Iris pigment epithelial cell (primary cell): ENCODE results near the gene NRF1.
A peak's percentile ranks its signal among the peaks of the same experiment; 100 is the strongest.

Experiments used
- DNase-seq: peaks from one replicate; pipeline ENCODE4 v3.0.0-alpha.2; 2011; ENCODE audit warnings: low read depth

NRF1 gene

DNA sequence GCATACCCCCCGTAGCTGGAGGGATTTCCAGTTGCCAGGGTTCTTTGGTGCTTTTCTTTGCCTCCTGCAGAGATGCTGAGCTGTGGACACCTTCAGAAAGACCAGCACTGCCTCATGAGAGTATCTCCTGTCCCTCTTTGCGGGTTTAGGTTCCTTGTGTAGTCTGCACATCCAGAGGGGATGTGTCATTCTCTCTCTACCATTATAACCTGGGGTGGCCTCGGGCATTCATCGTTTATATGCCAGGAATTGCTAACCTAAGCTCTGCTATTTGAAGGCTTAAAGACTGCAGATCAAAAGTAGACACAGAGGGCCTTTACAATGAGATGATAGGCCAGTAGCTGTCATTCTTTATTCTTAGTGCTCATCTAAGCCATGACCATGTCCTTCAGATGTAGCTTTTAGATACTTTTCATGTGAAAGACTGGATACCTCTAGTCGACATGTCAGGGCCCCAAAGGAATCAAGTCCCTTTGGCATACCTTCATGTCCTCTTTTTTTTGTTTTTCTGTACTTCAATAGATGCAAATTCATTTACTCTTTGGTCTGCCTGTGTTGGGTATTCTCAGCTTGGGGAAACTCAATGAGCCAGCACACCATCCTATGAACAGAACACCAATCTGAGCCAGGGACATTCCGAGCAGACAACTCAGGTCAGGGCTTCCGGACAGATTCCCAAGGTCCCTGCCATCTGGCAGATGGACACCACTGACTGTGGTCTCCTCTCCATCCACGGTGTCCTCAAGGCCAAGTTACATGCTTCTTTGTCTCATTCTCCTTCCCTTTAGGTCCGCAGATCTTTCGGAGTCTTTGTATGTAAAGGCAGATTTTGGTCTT lies 129.3 kb downstream of the NRF1 start:
- no peak for DNase-seq

DNA sequence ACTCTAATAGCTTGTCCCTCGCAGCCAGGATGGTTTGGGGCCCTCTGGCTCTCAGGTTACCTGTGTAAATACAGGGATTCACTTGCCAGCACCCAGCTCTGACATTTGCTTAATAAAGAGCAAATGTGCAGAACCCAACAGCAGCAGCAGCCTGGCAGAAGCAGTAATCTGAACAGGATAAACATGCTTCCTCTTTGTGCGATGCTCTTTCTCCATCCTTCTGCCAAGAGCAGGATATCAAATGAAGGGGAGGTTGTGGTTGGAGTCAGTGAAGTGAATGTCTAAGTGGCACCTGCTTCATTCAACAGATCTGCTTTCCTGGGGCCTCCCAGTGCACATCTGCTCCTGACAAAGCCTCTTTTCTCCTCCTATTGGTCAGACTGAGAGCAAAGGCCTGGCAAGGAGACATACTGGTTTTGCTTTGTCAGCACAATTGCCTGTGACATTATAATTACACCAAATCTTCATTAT lies 130.3 kb downstream of the NRF1 start:
- no peak for DNase-seq

DNA sequence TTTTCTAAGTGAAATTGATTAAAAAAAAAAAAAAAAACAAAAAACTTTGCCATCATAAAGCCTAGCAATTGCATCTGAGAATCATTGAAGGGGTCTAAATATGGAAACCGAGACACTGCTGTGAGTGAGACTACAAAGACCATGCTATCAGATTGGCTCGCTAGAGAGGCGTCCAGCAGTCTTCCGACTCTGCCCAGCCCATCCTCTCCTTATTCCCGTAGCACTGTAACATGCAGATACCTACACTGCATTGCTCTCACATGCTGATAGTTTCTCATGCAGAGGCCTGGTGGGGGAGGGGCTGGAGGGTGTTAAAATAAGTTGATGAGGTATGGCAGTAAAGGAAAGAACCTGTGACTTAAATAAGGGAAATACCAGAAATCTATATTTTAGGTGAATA lies 130.7 kb downstream of the NRF1 start:
- no peak for DNase-seq

DNA sequence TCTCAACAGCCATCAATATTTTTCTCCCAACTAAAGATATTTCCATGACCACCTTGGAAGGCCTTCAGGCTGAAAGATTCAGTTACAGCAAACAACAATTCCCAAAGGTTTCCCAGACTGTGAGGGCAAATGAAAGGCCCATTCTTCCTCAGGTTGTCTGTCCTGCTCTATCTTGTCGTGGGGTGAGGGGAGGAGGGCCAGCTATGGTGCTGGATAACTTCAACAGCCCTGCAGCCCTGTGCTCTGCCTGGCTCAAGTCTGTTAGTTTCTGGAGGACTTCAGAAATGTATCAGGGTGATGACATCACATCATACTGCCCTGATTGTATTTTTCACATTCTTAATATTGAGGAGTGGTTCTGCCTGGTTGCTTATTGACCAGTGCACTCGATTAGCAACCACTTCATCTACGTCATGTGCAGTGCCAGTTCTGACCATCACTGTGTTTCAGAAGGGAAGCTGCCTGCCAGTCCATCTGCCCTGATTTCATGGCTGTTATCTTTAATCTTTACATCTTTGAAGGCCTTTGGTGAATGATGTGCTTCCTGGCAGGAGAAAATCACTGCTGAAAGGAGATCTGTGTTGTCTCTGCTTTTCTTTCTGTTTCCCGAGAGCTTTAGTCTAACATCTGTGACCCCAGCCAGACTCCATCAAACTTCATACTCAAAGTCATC lies 135.5 kb downstream of the NRF1 start:
- no peak for DNase-seq

DNA sequence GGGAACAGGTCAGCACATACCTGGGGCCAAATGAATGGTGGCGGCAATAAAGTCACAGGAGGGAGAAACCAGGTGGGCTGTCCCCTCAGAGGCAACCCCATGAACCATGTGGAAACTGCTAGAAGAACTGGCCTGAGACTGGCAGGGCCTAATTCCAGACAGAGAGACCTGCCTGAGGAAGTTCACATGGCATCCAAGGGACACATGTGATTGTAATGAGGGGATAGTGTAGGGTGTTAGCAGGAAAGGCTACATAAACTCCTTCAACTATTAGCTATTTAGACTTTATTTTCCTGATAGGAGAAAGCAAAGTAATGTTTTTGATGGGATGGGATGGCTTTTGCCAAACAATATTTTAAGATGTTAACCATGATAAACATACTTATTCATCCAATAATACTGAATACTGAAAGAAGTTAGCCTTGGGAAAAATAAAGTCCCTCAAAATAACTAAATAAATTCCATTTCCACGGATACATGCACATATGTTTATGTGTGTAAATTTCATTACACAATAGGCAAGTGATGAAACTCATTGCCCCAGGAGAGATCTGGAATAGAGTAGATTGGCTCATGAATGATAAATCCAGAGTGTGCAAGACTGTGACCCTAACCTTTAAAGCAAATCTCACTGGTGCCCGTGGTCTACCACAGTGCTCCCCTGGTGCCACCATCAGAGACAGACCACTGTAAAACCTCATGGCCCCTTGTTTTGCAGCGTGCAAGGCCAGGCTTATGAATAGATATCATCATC lies 137.0 kb downstream of the NRF1 start:
- peak; percentile 27 for DNase-seq

DNA sequence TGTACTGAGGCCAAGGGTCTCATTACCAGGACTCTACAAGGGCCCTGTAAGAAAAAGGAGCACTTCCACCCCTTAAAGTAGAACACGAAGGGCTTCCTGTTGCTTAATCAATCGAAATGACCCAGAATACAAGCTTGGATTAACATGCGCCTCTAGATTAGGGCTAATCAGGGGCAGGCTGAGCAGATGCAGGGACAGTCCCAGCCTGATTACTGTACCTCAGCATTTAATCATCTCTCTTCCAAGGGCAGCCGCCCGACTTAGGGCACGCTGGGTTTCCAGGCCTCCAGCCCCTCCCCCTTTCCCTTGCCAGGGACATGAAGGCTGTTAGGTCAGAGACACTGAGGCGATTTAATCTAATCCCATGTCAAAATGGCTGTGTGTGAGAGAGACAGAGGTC lies 138.6 kb downstream of the NRF1 start:
- no peak for DNase-seq

DNA sequence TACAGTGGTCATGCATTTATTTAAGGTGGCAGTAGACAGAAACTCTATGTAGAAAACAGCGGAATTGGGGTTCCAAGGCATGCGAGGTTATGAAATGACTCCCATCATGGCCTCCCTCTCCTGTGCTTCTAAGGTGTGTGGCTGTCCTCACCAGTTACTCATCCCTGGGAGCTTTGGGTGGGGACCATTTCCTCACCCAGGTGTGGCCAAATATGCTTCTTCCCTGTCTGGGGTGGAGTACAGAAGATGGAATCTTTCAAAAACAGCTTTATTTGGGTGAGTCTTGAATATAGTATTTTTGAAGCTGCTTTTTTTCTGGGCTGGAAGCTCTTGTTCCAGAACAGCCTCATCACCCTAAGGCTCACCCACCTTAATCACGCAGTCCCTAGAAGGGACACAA lies 139.0 kb downstream of the NRF1 start:
- no peak for DNase-seq

DNA sequence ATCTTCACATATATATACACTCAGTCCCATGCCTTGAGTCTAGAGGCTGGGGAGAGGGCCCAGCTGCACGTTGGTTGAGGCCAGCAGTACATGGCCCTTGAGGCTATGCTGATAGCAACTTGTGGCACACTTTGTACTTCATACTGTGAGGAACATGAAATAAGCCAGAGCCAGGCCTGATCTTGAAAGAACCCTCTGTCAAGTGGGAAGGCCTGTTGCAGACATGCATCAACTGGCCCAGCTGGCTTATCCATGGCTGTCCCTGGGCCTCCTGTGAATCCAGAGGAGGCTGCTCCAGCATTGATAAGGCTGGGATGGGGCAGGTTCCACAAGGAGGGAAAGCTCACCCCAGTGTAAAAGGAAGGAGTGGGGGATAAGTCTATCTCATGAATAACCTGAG lies 140.4 kb downstream of the NRF1 start:
- no peak for DNase-seq

DNA sequence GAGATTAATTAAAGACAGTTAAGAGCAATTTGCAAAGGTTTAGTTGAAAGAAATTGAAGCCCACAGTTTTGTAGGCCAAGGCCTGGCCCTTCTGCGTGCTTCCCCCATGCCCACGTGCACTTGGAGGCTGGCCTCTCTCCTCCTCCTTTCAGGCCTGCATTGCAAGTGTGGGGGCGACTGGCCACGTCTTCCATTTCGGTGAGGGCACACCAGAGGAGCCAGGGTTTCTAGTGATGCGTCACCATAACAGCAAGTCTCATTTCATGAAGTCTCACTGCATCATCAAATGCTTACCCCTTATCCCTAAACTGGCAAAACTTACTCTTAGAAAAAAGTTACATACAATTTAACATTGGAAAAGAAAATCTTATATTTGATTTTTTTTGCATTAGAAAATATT lies 141.2 kb downstream of the NRF1 start:
- no peak for DNase-seq

DNA sequence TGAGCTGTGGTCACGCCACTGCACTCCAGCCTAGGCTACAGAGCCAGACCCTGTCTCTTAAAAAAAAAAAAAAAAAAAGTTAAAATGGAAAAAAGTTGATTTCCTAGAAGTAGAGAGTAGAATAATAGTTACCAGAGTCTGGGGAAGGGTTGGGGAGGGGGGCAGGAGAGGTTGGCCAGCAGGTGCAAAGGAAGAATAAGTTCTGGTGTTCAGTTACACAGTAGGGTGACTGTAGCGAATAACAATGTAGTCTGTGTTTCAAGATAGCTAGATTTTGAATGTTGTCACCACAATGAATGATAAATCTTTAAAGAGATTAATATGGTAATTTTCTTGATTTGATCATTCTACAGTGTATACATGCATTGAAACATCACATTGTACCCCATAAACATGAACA lies 142.9 kb downstream of the NRF1 start:
- no peak for DNase-seq

DNA sequence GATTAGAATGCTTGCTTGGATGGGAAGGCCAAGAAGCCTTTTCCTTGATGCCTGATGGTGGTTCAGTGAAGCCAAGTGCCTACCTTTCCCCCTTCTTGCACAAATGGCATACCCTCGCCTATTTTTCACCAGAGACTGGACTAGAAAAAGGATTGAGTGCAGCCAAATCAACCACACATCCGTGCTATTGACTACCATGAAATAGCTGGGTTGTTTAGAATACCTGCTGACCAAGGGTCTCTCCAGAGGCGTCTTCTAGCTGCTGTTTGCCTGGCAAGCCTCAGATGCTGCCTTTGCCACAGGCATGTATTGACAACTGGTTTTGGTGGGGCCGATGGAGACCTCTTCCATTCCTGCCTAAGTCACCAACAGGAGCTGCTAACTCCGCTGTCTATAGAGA lies 146.5 kb downstream of the NRF1 start:
- no peak for DNase-seq

DNA sequence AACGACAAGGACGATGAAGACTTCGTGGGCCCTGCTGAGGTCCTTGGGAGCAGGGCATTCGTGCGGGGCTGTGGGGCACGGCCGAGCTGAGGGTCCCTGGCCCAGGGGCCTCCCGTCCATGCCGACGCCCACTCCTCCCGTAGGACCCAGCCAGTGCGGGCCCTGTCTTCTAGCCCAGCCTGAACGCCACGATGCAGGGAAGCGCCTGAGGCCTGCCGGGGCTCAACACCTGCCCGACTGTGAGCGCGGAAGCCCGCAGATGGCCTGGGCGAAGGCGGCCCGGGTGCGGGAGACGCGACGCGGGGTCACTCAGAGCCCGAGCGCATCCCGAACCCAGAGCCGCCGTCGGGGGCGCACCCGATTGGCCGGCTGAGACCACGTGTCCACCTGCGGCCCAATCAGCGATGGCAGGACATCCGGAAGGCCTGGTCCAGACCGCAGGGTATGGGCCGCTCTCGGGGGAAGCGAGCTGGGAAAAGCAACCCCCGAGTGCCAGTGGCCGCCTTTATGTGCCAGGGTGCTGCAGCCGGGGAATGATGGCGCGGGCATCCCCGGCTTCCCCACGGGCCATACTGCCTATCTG lies 151.0 kb downstream of the NRF1 start:
- no peak for DNase-seq

DNA sequence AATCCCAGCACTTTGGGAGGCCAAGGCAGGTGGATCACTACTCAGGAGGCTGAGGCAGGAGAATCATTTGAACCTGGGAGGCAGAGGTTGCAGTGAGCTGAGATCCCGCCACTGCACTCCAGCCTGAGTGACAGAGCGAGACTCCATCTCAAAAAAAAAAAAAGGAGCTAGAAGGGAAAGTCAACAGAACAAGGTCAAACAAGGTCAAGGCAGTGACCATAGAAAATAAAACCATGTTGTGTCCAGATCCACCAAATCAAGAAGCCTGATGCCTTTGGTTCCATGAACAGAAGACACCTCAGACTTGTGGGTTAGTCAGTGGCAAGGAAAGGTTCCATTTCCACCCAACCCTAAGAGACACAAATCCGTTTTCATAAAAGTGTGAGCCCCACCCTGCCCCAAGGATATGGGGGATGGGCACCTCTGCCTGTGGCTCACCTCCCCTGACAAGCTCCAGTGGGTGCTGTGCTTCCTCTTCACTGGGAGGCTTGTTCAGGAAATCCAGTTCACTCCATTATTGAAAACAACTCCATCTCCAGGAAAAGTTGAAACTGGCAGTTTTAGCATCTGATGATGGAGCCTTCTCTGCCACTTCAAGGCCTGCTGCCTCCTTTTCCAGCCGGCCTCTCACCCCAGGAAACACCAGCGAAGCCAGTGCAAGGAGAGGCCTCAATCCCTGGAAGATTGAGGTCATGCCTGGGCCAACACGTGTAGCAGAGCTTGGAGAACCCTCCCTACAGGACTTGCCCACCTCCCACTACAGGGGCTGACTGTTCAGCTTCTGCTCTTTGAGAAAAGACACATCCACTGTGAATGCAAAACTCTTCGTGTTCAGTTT lies 152.9 kb downstream of the NRF1 start:
- no peak for DNase-seq

DNA sequence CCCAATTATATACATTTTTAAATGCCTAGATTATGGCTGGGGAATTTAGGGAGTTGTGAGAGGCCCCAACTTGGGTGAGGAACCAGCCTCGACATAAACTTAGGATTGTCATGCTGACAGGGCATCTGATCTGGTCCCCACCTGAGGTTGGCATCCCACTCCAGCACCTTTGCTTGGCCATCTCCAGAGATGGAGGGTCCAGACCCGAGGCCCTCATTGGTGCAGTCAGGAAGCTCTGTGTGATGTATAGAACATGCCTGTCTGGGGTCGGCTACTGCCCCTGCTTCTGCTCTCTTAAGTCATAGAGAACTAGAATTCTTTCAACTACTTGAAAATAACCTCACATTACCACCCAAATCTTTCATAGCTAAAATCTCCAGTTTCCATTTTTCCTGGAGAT lies 153.8 kb downstream of the NRF1 start:
- no peak for DNase-seq

DNA sequence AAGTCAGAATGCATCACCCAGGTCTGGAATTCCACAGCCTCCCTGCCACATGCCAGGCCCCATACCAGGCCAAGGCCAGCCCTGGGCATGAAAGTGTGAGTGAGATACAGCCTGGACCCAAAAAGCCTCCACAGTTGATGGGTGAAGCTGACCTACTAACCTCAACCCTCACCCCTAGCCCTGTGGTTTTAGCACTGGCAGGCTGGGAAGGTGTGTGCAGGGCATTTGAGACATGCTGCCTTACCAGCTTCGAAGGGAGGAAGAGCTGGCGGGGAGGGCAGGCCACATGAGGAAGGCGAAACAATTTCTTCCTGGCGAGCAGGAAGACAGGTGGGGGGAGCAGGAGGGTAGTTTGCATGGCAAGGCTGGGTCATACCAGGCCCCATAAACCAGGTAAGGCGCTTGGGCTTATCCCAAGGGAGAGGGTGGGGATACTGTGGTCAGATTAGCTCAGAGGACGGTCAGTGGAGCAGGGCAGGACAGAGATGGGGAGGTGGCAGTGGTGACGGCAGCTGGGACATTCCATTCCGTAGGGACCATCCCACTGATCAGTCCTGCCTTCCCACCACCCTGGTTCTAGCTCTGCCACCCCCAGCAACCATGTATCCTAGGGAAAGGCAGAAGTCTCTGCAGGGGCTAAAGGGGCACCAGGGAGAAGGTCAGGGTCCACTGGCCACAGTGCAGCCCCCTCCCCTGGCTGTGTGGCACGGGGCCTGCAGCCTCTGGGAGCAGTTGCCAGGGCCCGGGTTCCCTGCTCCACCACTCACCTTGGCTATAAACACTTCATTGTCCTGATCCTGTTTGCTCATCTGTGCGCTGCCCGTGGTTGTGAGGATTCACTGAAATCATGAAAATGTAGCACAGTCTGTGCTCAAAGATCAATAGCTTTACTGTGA lies 155.8 kb downstream of the NRF1 start:
- no peak for DNase-seq

DNA sequence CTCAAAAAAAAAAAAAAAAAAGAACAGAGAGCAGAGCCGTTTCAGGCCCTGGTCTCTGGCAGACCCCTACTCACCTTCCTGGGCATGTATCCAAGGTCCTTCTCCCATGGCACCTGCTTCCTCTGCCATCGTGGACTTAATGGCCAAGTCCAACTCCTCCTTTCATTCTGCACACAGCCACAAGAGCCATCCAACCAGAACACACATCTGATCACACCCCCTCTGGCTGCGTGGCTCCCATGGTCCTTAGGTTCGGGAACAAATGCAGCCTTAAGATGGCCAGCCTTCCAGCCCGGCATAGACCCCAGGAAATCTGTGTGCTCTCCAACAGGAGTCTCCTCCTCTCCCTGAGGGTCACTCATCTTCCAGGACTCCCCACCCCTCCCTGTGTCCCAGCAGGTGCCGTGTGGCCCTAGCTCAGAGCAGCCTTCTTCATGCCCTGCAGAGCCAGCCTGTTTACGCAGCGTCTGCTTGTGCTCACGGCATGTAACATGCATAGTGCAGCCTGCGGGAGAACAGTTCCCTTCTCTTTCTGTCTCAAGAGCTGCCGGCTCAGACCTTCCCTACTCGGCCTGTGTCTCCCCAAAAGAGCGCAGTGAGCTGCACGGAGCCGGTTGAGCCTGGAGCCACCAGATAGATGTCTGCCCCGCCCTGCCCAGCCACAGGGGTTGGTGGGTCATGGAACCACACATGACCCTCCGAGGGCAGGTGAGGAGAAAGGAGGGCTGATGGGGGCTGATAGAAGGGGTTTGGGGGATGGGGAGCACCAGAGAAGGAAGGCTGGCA lies 157.3 kb downstream of the NRF1 start:
- no peak for DNase-seq

DNA sequence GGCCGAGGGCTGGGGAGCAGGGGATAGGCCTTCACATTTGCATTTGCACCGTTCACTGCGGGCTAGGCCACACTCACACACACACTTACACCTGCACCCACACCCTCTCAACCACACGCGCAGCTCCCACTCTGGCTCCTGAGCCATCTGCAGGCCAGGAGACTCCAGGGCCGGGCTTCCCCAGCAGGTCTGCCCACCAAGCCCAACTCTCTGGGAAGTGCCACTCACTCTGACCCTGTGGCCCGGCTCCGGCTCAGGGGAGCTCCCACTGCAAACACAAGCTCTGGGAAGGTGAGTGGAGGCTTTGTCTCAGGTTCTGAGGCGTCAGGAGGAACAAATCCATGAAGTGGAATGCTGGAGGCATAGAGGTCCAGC lies 157.9 kb downstream of the NRF1 start:
- DNase-seq = no peak

DNA sequence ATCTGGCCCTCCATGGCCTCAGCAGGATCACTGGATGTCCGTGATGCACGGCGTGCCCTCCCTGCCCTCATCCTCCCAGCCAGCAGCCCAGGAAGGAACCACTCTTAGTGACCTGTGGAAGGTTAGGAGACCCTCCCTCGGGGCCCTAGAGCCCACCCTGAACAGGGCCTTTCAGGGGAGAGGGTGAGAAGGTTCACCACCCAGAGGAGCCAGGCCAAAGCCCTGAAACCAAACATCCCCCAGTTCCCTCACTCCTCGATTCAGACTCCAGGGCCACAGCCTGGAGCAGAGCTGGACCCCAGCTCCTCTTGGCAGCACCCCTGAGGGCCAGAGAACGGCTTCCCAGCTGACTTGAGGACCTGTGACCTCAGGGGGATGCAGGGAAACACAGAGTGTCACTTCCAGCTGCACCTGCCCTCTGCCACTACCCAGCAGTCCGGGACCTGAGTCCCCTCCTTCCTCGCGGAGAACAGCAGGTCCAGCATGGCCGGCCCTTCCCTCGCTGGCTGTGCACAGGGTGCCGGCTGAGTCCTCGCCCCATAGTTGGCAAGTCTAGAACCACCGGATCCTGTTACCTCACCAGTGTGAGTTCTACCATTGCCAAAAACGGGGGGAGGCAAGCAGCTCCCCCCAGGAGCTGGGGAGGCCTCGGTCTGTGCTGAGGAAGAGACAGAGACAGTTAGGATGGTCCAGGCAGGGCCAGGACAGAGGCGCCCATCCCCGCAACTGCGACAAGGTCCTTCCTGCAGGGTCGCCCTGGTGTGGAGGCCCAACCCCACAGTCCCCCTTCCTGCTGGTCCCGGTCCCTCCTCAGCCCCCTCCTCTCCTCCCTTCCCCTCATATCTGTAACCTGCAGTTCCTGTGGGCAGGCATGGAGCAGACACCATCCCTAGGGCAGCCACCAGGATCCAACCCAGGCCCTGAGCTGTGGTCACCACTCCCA lies 158.6 kb downstream of the NRF1 start:
- no peak for DNase-seq
